Stimulated activated CD8-positive, alpha-beta memory T cell treated with anti-CD3 and anti-CD28 coated beads, Interleukin-12 subunit alpha, Interleukin-12 subunit beta, amount 100 ng/mL, for 1 hour (primary cell): ENCODE measurements around the gene RBMS3.

Experiments
- DNase-seq: peaks from one replicate; pipeline ENCODE4 v3.0.0-alpha.2; 2020; ENCODE audit warnings: low read depth

The RBMS3 gene

DNA sequence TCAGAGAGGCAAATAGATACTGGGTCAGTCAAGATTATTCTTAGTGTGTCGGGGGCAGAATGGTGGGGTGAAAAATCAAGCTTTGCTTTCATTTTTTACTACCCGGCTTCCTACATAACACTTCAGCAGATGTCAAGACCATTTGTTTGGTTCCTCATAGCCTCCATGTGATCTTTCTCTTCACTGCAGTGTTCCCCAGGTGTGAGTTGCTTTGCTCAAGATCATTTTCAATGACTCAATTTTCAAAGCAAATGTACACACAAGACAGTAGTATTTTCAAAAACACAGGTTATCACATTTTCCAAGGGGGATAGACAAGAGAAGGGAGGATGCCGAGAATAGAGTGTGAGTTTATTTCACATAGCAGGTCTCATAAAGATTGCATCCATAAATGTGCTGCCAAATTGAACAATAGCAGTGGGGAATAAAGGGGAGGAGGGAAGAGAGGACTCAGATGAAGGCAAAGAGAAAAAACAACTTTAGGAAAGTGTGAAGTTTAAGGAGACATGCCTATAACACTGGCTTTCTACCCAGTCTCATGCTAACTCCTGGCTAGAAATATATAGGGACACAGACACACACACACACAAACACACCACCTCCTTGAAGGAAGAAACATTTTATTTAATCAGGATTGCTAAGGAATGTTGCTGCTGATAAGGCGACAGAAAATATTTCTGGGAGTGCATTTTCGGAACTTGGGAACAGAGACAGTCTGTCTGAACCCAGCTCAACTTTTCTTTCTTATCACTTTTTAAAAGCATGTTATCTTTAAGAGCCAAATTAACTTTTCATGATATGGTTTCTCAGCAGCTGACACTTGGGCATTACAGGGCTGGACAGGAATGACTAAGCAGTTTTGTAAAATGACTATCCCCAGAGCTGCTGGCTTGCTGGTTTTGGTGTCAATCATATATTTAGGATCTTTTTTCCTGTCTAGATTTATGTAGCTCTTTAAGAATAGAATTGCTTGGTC is 402.4 kb downstream of the RBMS3 start:
- no peak for DNase-seq

DNA sequence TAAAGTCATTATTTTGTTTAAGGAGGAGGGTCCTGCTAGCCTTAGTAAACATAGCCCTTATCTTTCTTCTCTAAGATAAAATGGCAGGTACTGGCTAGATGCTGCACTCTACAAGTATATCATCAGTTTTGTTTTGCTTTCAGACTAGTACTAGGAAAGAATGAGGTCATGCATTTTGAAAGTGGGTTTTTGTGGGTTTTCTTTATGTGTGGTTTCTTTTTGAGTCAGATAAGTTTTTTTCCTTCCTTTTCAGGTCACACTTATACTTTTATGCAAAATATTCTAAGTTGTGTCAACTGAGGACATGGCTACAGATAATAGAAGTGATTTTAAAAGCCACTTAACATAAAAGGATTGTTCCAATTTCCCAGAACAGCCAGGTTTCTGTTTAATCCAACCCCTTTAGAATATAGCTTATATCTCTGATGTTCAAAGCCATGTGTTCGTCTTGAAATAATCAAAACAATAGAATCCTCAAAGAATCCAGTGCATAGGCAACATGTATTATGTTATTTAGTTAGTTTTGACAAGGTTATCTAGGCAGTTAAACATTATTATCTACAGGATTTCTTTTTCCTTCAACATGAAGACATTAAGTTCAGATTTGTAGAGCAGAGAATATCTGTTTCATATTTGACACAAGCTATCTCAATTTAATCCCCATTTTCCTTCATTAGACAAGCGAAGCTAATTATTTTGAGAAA is 406.2 kb downstream of the RBMS3 start:
- DNase-seq: no peak

DNA sequence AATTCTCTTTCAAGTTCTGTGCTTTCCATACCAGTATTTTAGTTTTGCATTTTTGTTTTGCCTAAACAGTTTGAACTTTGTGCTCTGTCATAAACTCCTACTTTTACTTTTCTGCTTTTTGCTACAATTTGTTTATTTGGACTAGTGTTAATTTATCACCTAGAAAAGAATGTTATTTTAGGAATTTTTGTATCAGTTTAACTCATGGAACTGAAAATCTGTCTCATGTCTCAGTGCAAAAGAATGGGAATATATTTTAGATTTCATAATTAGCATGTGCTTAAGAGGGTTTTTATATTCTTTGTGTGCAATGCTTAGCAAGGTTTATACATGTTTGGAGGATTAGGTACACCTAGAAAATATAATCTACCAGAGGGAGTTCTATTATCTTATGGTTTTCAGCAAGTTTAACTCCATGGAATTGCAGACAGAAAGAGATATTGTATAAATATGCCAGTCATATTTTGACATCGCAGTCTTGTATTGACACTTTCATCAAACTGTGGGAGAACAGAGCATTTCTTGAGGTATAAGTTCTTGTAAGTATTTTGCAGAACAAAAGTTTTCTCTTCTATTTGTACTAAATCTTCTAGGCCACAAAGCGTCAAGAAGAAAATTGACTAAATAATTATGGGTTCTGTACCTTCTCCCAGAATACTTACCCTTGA is 409.9 kb downstream of the RBMS3 start:
- DNase-seq: no peak

DNA sequence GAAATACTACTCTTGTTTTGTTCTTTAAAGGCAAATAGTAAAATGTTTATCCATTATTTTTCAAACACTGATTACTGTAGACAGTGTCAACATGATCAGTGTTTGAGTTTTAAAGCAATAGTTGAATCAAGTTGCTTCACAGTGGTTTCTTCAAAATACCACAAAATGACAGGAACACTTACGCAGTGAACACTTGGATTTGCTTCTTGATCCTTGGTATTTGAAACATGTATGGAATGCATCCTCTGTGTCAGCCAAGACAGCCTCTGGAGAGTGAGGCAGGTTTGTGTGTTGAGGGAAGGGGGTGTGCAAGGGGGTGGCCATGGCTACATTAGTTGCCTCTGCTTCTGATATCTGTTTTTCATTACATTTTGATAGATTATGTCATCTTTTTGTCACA is 413.0 kb downstream of the RBMS3 start:
- no peak for DNase-seq

DNA sequence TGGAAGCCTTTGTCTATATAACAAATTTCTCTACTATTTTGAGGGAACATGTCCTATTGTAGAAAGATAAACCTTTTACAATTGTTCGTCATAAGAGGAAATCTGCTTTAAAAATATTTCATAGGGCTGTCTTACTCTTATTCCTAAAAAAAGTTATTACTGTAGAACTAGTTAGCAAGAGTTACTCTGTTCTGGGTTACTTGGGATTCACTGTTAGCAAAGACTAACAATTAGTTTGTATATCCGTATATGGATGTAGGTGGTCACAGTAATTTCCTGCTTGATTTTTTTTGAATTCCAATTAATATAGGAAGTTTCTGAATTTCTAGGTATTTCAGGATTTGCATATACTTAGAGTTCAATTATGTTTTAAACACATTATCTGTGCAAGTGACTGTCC is 413.5 kb downstream of the RBMS3 start:
- DNase-seq: no peak

DNA sequence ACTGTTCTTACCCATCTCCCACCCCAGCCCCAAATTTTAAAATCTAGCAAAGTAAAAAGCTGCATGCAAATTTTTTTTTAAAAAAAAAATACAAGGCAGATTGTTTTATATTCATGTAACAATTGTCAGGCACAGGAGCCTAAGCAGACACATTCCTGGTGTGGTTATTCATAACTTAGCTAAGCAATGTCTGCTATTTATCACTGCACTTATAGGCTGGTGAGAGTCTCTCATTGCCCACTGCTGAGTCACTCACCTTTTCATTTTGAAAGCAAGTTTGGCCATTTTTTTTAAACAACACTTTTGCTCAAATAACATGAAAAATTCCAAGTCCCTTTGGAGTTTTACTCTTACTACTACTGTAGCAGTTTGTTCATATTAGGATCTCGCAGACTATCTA is 413.9 kb downstream of the RBMS3 start:
- DNase-seq: no peak

DNA sequence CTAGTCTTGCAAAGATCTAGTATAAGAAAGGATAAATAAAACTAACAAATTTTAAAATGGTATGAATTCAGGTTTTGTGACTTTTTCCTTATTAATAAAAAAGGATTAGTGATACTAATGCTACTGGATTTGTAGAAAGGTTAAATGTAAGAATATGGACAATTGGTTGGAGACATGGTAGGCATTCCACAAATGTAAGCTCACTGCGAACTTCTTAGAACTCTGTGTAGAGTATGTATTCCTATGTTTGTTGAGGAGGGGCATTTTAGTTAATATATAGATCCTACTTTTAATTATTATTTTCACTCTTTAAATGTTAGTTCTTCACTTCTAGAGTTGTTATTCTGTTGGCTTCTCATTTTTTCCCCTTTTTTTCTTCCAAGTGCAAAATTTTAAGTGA is 414.3 kb downstream of the RBMS3 start:
- DNase-seq: no peak

DNA sequence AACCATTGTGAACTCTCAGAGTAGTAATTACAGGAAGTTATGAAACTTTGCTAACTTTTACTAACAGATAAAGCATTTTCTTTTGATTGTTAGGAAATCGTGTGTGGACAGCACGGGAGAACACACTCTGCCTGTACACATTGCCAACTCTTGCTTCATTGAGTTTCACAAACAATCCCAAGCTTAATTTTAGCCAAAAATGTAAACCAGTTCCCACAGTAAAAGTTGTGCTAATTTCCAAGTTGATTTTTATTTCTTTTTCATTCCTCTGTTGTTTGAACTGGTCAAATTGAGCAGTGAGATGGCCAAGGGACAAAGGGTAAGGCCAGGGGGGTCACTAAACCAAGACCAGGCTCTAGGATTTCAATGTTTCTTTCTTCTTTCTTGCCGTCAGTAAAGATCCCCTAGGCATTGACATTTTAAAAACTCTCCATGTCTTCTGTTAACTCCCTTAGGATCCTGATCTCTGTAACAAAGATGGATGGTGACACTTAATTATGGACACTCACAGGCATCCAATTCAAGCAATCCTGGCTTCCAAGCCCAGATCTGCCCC is 414.9 kb downstream of the RBMS3 start:
- no peak for DNase-seq

DNA sequence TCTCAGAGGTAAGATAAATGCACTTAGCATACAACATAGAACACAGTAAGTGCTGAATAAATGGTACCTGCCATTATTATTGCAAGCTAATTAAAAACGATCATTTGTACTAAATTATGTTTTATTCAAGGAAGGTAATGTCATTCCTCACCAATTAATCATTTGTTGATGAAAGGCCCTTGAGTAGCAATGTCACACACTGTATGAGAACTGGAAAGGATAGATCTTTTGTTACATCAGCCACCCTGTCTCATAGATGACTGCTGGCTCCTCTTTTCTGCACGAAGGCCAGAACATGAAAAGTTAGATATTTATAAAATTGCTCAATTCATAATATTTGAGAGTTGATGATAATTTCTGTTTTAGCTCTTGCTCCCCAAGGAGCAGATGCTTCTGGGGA is 415.4 kb downstream of the RBMS3 start:
- DNase-seq: no peak

DNA sequence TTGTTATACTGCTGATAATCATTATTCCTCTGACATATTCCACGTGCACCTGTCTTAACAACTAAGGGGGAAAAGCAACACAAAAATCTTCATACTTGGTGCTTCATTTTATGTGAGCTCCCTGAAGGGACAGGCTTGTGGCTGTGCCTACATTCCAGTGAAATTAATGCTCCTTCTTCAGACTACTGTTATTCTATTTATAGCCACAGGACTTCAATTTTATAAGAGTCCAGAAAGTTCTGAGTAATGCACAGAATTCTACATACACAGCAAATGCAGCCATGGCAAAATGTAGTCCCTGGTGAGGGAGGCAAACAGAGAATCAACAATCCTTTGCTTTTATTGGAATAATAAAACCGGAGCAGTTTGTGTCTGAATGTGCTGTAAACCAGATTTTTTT is 417.1 kb downstream of the RBMS3 start:
- DNase-seq: no peak

DNA sequence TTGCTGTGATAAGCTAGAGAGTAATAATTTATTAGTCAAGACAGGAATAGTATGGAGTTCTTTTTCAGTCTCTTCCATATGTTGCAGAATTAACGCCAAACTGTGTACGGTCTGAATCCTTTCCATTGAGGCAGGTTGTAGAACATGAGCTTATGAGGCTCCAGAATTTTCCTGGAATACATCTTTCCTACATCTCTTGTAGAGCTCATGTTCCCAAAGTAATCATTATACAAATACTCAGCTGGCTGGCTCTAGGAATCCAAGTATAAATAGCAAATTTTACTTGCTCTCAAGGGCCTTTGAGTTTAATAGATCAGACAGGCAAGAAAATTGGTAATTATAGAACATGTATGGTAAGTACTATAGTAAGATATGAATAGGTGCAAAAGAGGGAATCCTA is 419.4 kb downstream of the RBMS3 start:
- DNase-seq: no peak

DNA sequence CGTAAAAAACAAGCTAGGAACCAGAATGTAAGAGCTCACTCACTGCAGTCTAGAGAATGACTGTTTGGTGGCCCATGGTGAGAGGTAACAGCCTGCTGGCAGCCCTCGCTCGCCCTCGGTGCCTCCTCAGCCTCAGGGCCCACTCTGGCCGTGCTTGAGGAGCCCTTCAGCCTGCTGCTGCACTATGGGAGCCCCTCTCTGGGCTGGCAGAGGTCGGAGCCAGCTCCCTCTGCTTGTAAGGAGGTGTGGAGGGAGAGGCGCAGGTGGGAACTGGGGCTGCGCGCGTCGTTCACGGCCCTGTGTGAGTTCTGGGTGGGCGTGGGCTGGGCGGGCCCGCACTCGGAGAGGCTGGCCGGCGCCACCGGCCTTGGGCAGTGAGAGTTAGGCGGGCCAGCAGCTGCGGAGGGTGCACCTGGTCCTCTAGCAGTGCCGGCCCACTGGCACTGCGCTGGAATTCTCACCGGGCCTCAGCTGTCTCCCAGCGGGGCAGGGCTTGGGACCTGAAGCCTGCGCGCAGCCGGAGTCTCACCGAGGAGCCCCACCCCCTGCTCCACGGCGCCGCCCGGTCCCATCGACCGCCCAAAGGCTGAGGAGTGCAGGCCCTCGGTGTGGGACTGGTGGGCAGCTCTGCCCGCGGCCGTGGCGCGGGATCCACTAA is 420.6 kb downstream of the RBMS3 start:
- no peak for DNase-seq

DNA sequence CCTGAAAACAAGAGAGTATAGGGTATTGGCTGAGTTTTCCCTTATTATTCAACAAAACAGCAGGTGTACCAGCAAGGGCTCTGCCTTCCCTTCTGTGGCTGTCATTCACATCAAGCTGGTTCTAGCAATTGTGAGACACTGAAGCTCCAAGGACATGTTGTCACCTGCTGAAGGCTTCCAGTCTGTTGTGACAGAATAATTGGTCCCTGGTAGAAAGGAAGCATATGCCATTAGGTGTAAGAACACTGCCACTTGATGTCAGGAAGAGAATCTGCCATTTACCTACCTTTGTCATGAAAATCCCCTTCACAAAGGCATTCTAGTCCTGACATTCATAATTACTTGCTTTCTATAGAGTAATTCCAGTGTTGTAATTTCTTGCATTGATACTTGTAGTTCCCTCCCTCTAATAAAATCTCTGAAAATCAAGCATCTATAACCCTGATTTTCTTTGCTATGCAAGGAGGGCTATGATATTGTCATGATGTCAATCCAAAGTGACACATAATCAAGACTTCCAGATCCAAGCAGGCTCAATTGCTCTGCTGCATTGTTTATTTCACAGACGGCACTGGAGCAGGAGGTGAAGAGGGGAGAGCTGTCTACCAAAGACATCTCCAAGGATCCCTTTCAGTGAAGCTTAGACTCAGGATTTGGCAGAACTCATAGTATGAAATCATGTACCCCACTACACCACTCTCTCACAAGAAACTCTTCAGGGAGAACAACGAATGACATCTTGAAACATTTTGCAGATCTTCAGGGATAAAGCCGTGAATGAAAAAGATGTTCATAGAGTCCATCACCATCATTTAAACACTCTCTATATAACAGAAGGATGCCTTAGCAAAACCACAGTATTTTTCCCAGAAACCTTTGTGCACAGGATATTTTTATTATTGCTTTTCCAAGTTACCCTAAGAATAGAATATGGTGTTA is 425.3 kb downstream of the RBMS3 start:
- DNase-seq: no peak

DNA sequence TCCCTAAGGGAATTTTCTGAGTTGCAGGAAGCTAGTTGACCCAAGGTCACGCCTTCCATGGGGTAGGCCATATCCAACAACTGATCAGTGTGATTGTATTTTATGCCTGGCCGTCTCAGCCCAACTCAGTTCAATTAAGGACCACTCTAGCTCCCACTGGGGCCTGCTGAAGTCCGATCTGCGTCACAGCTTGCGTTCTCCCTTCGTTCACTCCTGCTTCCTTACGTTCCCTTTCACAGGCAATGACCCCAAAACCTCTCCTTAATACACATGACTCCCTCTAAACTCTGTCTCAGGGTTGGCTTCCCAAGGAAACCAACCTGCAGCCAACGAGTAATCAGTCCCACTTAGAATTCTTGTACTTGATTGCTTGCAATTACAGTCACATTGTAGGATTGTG is 428.0 kb downstream of the RBMS3 start:
- DNase-seq: no peak

DNA sequence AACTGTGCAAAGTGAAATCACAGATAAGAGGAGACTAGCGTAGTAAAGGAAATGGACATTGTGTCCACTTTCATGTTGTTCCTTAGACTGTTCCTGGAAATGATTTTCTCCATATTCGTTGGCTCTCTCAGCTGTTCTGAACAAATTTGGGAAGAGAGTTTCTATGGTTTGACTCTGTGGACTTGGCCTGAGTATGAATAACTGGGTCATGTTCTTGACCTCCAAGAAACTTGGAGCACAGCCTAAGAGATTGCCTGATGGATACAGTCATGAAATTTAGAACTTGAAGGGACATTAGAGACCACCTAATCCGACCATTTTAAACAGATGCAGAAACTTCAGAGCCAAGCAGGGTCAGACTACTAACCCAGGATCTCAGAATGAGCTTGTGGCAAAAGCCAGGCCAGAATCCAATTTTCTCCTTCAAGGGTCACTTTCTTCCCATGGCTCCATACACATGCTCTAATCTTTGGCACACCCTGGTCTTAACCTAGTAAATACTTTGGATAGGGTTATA is 430.4 kb downstream of the RBMS3 start:
- no peak for DNase-seq

DNA sequence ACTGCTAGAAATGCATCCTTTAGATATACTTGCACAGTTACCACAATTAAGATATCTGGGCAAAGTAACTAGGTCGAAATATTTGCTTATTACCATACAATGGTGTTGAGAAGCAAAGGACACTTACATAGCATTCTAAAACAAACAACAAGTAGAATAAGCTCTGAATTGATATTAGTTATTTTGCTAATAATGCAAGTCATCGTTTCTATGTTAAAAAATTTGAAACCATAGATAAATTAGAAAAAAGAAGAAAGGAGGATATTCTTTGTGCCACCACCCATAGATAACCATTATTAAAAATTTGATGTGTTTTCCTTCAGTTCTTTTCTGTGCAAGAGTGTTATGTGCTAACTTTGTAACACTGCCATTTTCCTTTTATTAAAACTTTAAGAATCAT is 435.3 kb downstream of the RBMS3 start:
- no peak for DNase-seq

DNA sequence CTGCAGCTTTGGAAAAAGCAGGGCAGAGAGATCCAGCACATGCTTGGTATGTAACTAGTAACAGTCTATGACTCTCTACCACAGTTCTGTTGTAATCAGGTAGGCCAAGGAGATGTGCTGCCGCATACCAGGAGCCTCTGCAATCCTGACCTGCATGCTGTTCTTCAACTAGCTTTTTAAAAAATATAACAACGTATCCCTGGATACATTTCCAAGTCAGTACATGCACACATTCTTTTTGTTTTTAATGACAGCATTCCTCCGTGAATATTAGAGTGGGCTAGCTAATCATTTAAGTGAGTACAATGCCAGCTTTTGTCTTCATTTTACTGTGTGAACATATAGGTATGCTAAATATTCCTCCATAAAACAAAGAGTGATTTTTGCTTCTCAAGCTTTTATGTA is 437.8 kb downstream of the RBMS3 start:
- DNase-seq: no peak

DNA sequence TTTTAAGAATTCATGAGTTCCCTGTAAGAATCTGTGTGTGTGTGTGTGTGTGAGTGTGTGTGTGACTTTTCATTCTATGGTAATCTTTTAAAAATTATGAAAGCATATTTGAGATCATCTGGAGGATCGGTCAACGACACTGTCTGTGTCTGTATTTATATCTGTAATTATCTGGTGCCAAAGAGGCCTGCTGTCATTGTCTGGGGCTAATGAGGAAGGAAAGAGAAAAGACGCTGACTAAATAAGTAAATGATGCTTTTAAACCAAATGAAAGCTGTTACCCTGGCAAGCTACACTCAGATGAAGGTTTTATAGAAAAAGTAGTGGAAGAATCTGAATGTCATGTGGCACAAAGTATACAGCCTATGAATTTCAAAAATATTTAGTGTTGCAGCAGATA is 439.8 kb downstream of the RBMS3 start:
- DNase-seq: no peak

DNA sequence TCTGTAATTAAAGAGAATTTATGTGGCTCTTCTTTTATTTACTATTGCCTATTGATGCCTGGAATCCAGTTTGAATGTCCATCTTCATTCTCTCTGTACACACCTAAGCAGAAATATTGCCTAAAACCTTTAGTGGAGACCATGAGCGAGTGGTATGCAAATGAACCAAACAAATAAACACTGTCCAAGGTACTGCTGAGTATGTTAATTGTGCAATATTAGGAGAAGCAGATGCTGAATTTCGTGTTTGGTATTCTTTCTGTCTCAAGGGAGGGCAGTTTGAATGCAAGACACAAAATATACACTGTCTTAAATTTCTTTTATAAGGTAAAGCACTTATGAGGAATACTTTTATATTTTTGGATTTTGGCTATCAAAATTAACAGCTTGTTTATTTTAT is 440.9 kb downstream of the RBMS3 start:
- no peak for DNase-seq

DNA sequence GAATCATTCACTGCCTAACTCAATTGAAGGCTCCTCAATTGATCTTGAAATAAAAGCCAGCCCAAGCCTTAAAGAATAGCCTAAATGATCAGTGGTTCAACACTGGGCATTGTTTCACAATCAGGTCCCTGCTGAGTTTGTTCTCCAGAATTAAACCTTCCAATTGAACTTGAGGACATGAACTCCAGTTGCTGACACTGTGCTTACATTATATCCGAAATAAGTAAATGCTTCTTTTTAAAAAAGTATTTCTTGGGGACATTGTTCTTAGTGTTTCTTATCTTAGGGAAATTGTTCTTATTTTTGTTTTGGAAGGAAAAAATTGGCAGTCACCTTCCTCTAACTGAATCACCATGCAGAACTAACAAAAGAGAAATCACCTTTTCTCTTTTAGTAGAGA is 450.2 kb downstream of the RBMS3 start:
- no peak for DNase-seq

DNA sequence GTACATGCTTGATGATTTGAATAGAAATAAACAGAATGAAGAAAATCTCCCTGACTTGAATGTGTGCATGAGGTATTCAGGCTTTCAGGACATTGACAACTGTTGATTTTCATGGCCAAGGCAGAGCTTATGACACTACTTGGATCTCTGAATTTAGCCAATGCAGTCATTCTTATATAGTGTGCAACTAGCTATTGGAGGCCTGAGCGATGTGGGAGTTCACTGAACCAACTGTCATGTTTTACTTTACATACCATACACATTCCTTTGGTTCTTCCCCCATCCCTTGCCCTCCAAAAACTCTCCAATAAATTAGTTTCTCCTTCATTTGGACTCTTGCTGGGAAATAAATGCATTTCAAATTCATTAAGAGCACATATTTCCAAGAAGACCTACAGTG is 460.4 kb downstream of the RBMS3 start:
- no peak for DNase-seq
